Endothelial cell of umbilical vein (primary cell): Measurements from ENCODE around the gene CPSF3. TPM values are rescaled to one million over a fixed set of nuclear protein-coding genes. Genes with fewer than 3 reads are reported as not detected.

ENCODE experiments used
- BruUV-seq: library from RNA; stranded (reverse); fragments of 400-500 nt; replicated peaks from 2 replicates; lab custom pipeline; 2021; lab: Mats Ljungman, UMichigan
- CTCF ChIA-PET: fragments of 300-600, 350-600 bp; sonication (Branson Sonifier 250); formaldehyde crosslinking; loops from one replicate; lab custom pipeline; 2021; ENCODE audit warnings: antibody characterized with exemption, inconsistent platforms; lab: Charles Lee
- POLR2A ChIA-PET: fragments of 300-600, 350-600 bp; sonication (Branson Sonifier 250); formaldehyde crosslinking; loops from one replicate; lab custom pipeline; 2021; ENCODE audit warnings: antibody characterized with exemption, inconsistent platforms; lab: Charles Lee
- DNase-seq: peaks from one replicate; pipeline ENCODE4 v3.0.0-alpha.2; 2011; ENCODE audit warnings: low read depth, low spot score
- FAIRE-seq: peaks from 2 replicates; lab custom pipeline; 2011; peaks lifted over from hg19 to GRCh38; lab: Jason Lieb, UNC
- H2AFZ ChIP-seq: 2 replicates; pipeline ENCODE4 v1.6.0; 2012; ENCODE audit warnings: low read depth, low read length, control low read depth, inconsistent platforms
- H3K27ac ChIP-seq: 2 replicates; pipeline ENCODE4 v1.5.1; 2011; ENCODE audit warnings: low read depth, mild to moderate bottlenecking, control low read depth, low read length, moderate library complexity; ENCODE audit not compliant: insufficient read depth
- H3K27me3 ChIP-seq, 2 experiments: 2 replicates each; pipeline versions ENCODE4 v1.6.0 to v1.6.1; 2011; ENCODE audit warnings: low read length in 2 of 2, mixed read lengths in 1 of 2; ENCODE audit not compliant: control insufficient read depth in 2 of 2, insufficient read depth in 2 of 2
- H3K36me3 ChIP-seq, 2 experiments: 2 replicates in 1 of 2; 3 replicates in 1 of 2; pipeline ENCODE4 v1.5.1; 2011; ENCODE audit warnings: low read length in 2 of 2, mild to moderate bottlenecking in 1 of 2, moderate library complexity in 1 of 2; ENCODE audit not compliant: control insufficient read depth in 2 of 2, insufficient read depth in 2 of 2; ENCODE audit errors: extremely low read depth in 1 of 2
- H3K4me1 ChIP-seq: 3 replicates; pipeline ENCODE4 v1.5.1; 2011; ENCODE audit warnings: mild to moderate bottlenecking, low read length; ENCODE audit not compliant: control insufficient read depth, insufficient read depth; ENCODE audit errors: extremely low read depth
- H3K4me2 ChIP-seq: 2 replicates; pipeline ENCODE4 v1.6.1; 2011; ENCODE audit warnings: low read length, control low read depth, mixed read lengths; ENCODE audit not compliant: insufficient read depth
- H3K4me3 ChIP-seq, 3 experiments: fragments of 200-600 bp in 1 of 3; sonication (generic), shearing (Covaris generic) in 1 of 3; replicated peaks in 1 of 3; 2 replicates each; pipeline ENCODE4 v1.5.1; 2011 to 2016; ENCODE audit warnings: control low read depth in 3 of 3, low read length in 3 of 3, mild to moderate bottlenecking in 2 of 3, inconsistent platforms in 1 of 3, low read depth in 1 of 3, moderate library complexity in 1 of 3; ENCODE audit not compliant: insufficient read depth in 1 of 3
- H3K79me2 ChIP-seq: 2 replicates; pipeline ENCODE4 v1.6.0; 2012; ENCODE audit warnings: low read length, inconsistent platforms; ENCODE audit not compliant: control insufficient read depth, insufficient read depth
- H3K9ac ChIP-seq: replicated peaks from 2 replicates; pipeline ENCODE3; 2011; ENCODE audit warnings: low read length, control low read depth; ENCODE audit not compliant: insufficient read depth; ENCODE audit errors: extremely low read depth
- H3K9me1 ChIP-seq: replicated peaks from 3 replicates; pipeline ENCODE4 v1.6.0; 2011; ENCODE audit warnings: mild to moderate bottlenecking, low read length; ENCODE audit not compliant: control insufficient read depth, insufficient read depth; ENCODE audit errors: extremely low read depth
- H3K9me3 ChIP-seq: replicated peaks from 2 replicates; pipeline ENCODE4 v1.5.1; 2012; ENCODE audit warnings: low read length, inconsistent platforms; ENCODE audit not compliant: control insufficient read depth, insufficient read depth
- H4K20me1 ChIP-seq: replicated peaks from 2 replicates; pipeline ENCODE3; 2011; ENCODE audit warnings: mild to moderate bottlenecking, low read length; ENCODE audit not compliant: control insufficient read depth, insufficient read depth; ENCODE audit errors: extremely low read depth
- CTCF ChIP-seq, 2 donors: IDR thresholded peaks; 1 replicate in 1 of 2; 2 replicates in 1 of 2; pipeline ENCODE4 v1.5.1; 2011; ENCODE audit warnings: low read length in 2 of 2, mild to moderate bottlenecking in 2 of 2, moderate library complexity in 2 of 2, control low read depth in 1 of 2, inconsistent platforms in 1 of 2, low read depth in 1 of 2; ENCODE audit not compliant: insufficient read depth in 1 of 2; ENCODE audit errors: extremely low read depth in 1 of 2
- EZH2 ChIP-seq: IDR thresholded peaks from 2 replicates; pipeline ENCODE4 v1.6.1; 2012; ENCODE audit warnings: borderline replicate concordance, low read depth, mild to moderate bottlenecking, moderate library complexity, low read length, inconsistent platforms; ENCODE audit not compliant: severe bottlenecking
- FOS ChIP-seq: IDR thresholded peaks from 2 replicates; pipeline ENCODE4 v1.6.1; 2011; ENCODE audit warnings: mild to moderate bottlenecking, low read length, moderate library complexity, borderline replicate concordance; ENCODE audit not compliant: insufficient read depth
- GATA2 ChIP-seq: IDR thresholded peaks from 2 replicates; pipeline ENCODE4 v1.7.0; 2011; ENCODE audit warnings: low read depth, mild to moderate bottlenecking, moderate library complexity, mixed read lengths, low read length; ENCODE audit not compliant: insufficient read length, insufficient read depth
- JUN ChIP-seq: IDR thresholded peaks from 2 replicates; pipeline ENCODE4 v1.6.1; 2011; ENCODE audit warnings: borderline replicate concordance, low read depth; ENCODE audit not compliant: insufficient read length, insufficient read depth
- MAX ChIP-seq: IDR thresholded peaks from 2 replicates; pipeline ENCODE4 v1.6.1; 2011; ENCODE audit not compliant: insufficient read depth, insufficient read length
- MYC ChIP-seq: IDR thresholded peaks from one replicate; pipeline ENCODE4 v1.6.1; 2011; ENCODE audit warnings: mild to moderate bottlenecking, low read depth, low read length
- POLR2A ChIP-seq: IDR thresholded peaks from 2 replicates; pipeline ENCODE4 v1.6.1; 2012; ENCODE audit warnings: low read depth, mild to moderate bottlenecking, control low read depth, low read length
- POLR2AphosphoS5 ChIP-seq: IDR thresholded peaks from 2 replicates; pipeline ENCODE4 v1.6.1; 2012; ENCODE audit warnings: low read depth, mild to moderate bottlenecking, control low read depth, low read length, moderate library complexity; ENCODE audit not compliant: insufficient read depth
- dilution Hi-C: fragments of 300-500 bp; cut with MboI; formaldehyde crosslinking; loops from one replicate; pipeline ENCODE4 v1.15.0; 2019; ENCODE audit warnings: low sequenced_read_pairs; ENCODE audit not compliant: extremely low pct_ligation_motif_present
- intact Hi-C: fragments of 100-400 bp; cut with micrococcal nuclease; formaldehyde crosslinking; loops from one replicate; pipeline ENCODE4 v1.10.0; 2022
- polyA plus RNA-seq, 4 experiments: library from polyadenylated mRNA; depleted of rRNA in 3 of 4; stranded (reverse) in 3 of 4; unstranded in 1 of 4; fragments of >200 nt; gene quantifications; 2 replicates each; pipeline versions ENCODE4 v1.2.1 to v1.2.3, GENCODE V29; 2011 to 2012; ENCODE audit warnings: missing spikeins in 1 of 4
- total RNA-seq: library from RNA; stranded (reverse); gene quantifications from 2 replicates; pipeline ENCODE4 v1.2.3, GENCODE V29; 2021

The CPSF3 gene
- total and polyA plus RNA-seq, 2 donors (not counting 3 experiments of a cell fraction or from before 2014, with no cell fraction given) = 13.7 to 35.6 TPM

GRCh38 chr2:9392898-9393765, 30.3 kb upstream of the CPSF3 start:
- Histone ChIP-seq H3K9me3 (no peaks in the 10 kb centered on the region), H3K4me1 (no peaks in the 10 kb centered on the region), H3K36me3 (peaks cover 22 to 44% of the 10 kb centered on the region in 2 experiments), H3K9me1 (no peaks in the 10 kb centered on the region), H3K4me2 (no peak overlapping the region), H3K79me2 (no peaks in the 10 kb centered on the region), H4K20me1 (no peaks in the 10 kb centered on the region), H3K27me3 (no peaks in the 10 kb centered on the region), H3K9ac (no peak overlapping the region), H2AFZ (no peak overlapping the region), H3K27ac (no peak overlapping the region), H3K4me3 (no peak overlapping the region)
- FAIRE-seq (no peak), DNase-seq (peak; percentile 75)
- dilution Hi-C loops = no loop called here
- POLR2A ChIA-PET = no interaction called here
- TF ChIP-seq MYC (no peak), MAX (no peak), JUN (no peak), POLR2A (no peak), GATA2 (no peak), POLR2AphosphoS5 (no peak), CTCF (IDR thresholded peaks at IDR 0.05; ENCODE audit: extremely low read depth in 1 of 2, insufficient read depth in 1 of 2, low read depth in 1 of 2, low read length in 2 of 2) (no peak), FOS (no peak), EZH2 (no peak)
- intact Hi-C loops = no loop called here
- CTCF ChIA-PET = interaction anchor here (0.6 to 1.2 kb wide), 3 partner anchors 22 to 250 kb away, joined by 3 to 5 read pairs (median 3); no protein-coding TSS in a partner anchor
- no TSS peak for BruUV-seq
